Loucy (cell line): ENCODE results near the gene NPAT.
"Not testable (repeated sequence)": the region's sequence is repeated elsewhere in the genome, so short reads cannot be mapped to it uniquely, and the experiment has no call there.

Source experiments
- H2AFZ ChIP-seq: fragments of 200-600 bp; sonication (generic); 2 replicates; pipeline ENCODE4 v1.6.0; 2016; ENCODE audit warnings: antibody characterized with exemption, mild to moderate bottlenecking, low read length, moderate library complexity
- H3F3A ChIP-seq: fragments of 200-600 bp; 2 replicates; pipeline ENCODE4 v1.6.0; 2016; ENCODE audit warnings: antibody characterized with exemption, low read depth, mild to moderate bottlenecking
- H3K27me3 ChIP-seq: fragments of 200-600 bp; sonication (generic); 2 replicates; pipeline ENCODE4 v1.6.1; 2014; ENCODE audit warnings: low read length, mild to moderate bottlenecking; ENCODE audit not compliant: insufficient read depth, poor library complexity, severe bottlenecking
- H3K36me3 ChIP-seq: fragments of 200-600 bp; sonication (generic); 2 replicates; pipeline ENCODE4 v1.6.1; 2016; ENCODE audit warnings: low read length; ENCODE audit not compliant: insufficient read depth
- H3K4me1 ChIP-seq: fragments of 200-600 bp; sonication (generic); 2 replicates; pipeline ENCODE4 v1.5.1; 2014; ENCODE audit warnings: low read length, mild to moderate bottlenecking; ENCODE audit not compliant: insufficient read depth, poor library complexity, severe bottlenecking
- H3K4me2 ChIP-seq: fragments of 200-600 bp; sonication (generic); 2 replicates; pipeline ENCODE4 v1.6.0; 2014; ENCODE audit warnings: antibody characterized with exemption, low read length, low read depth, mild to moderate bottlenecking; ENCODE audit not compliant: poor library complexity, severe bottlenecking
- H3K4me3 ChIP-seq: fragments of 200-600 bp; sonication (generic); 2 replicates; pipeline ENCODE4 v1.5.1; 2014; ENCODE audit warnings: low read length, mild to moderate bottlenecking, mixed read lengths; ENCODE audit not compliant: poor library complexity, severe bottlenecking
- H3K79me2 ChIP-seq: fragments of 200-600 bp; sonication (generic); 2 replicates; pipeline ENCODE4 v1.6.1; 2014; ENCODE audit warnings: low read length; ENCODE audit not compliant: insufficient read depth
- H3K9ac ChIP-seq: fragments of 200-600 bp; sonication (generic); 2 replicates; pipeline ENCODE4 v1.6.0; 2014; ENCODE audit warnings: mild to moderate bottlenecking, low read depth, low read length, moderate library complexity; ENCODE audit not compliant: poor library complexity, severe bottlenecking
- H3K9me2 ChIP-seq: fragments of 200-600 bp; sonication (generic); replicated peaks from 2 replicates; pipeline ENCODE4 v1.6.1; 2016; ENCODE audit warnings: low read depth, low read length, mixed read lengths
- H3K9me3 ChIP-seq: fragments of 200-600 bp; sonication (generic); 2 replicates; pipeline ENCODE4 v1.6.1; 2014; ENCODE audit warnings: mild to moderate bottlenecking, antibody characterized with exemption, low read length, low read depth; ENCODE audit not compliant: insufficient read depth
- H4K20me1 ChIP-seq: fragments of 200-600 bp; sonication (generic); 2 replicates; pipeline ENCODE4 v1.6.0; 2014; ENCODE audit warnings: antibody characterized with exemption, low read length, mild to moderate bottlenecking; ENCODE audit not compliant: insufficient read depth, poor library complexity, severe bottlenecking
- EZH2phosphoT487 ChIP-seq: fragments of 200-600 bp; IDR thresholded peaks from 2 replicates; pipeline ENCODE4 v1.6.1; 2018; ENCODE audit warnings: antibody characterized with exemption, mild to moderate bottlenecking, moderate library complexity, borderline replicate concordance
- TF ChIP-seq, protein P1 (sequence below): fragments of 200-600 bp; sonication (generic); conservative IDR thresholded peaks from 2 replicates; pipeline ENCODE4 v1.5.1; 2014; ENCODE audit warnings: mild to moderate bottlenecking, antibody characterized with exemption, low read length

Gene NPAT

GRCh38 chr11:108170184-108170583, 52.3 kb downstream of the NPAT start:
- Histone ChIP-seq H3K4me2 (no peak overlapping the region), H3K9me2 (no peaks in the 10 kb centered on the region), H2AFZ (no peak overlapping the region), H4K20me1 (no peaks in the 10 kb centered on the region), H3K27me3 (no peaks in the 10 kb centered on the region), H3K4me1 (no peaks in the 10 kb centered on the region), H3K79me2 (no peaks in the 10 kb centered on the region), H3K9ac (no peak overlapping the region), H3K4me3 (no peak overlapping the region), H3K36me3 (peaks cover 89% of the 10 kb centered on the region; the same call in 1 of the 2 replicates), H3K9me3 (no peaks in the 10 kb centered on the region), H3F3A (no peaks in the 10 kb centered on the region)
- TF ChIP-seq, protein P1, sequence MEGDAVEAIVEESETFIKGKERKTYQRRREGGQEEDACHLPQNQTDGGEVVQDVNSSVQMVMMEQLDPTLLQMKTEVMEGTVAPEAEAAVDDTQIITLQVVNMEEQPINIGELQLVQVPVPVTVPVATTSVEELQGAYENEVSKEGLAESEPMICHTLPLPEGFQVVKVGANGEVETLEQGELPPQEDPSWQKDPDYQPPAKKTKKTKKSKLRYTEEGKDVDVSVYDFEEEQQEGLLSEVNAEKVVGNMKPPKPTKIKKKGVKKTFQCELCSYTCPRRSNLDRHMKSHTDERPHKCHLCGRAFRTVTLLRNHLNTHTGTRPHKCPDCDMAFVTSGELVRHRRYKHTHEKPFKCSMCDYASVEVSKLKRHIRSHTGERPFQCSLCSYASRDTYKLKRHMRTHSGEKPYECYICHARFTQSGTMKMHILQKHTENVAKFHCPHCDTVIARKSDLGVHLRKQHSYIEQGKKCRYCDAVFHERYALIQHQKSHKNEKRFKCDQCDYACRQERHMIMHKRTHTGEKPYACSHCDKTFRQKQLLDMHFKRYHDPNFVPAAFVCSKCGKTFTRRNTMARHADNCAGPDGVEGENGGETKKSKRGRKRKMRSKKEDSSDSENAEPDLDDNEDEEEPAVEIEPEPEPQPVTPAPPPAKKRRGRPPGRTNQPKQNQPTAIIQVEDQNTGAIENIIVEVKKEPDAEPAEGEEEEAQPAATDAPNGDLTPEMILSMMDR: no peak
- TF ChIP-seq EZH2phosphoT487: no peak

GRCh38 chr11:108167624-108168023, 54.8 kb downstream of the NPAT start:
- peaks cover 78% of the 10 kb centered on the region; the same call in 1 of the 2 replicates for H3K36me3 ChIP-seq
- no peak for TF ChIP-seq EZH2phosphoT487
- TF ChIP-seq, protein P1: no peak
- no peaks in the 10 kb centered on the region for H3K9me2 ChIP-seq
- H4K20me1 ChIP-seq: no peaks in the 10 kb centered on the region
- H3K9me3 ChIP-seq: no peaks in the 10 kb centered on the region
- no peaks in the 10 kb centered on the region for H3K27me3 ChIP-seq
- H3K4me1 ChIP-seq: no peaks in the 10 kb centered on the region
- H3K4me2 ChIP-seq: no peak overlapping the region
- H3F3A ChIP-seq: no peaks in the 10 kb centered on the region
- H2AFZ ChIP-seq: no peak overlapping the region
- no peaks in the 10 kb centered on the region for H3K79me2 ChIP-seq
- no peak overlapping the region for H3K9ac ChIP-seq
- no peak overlapping the region for H3K4me3 ChIP-seq

DNA sequence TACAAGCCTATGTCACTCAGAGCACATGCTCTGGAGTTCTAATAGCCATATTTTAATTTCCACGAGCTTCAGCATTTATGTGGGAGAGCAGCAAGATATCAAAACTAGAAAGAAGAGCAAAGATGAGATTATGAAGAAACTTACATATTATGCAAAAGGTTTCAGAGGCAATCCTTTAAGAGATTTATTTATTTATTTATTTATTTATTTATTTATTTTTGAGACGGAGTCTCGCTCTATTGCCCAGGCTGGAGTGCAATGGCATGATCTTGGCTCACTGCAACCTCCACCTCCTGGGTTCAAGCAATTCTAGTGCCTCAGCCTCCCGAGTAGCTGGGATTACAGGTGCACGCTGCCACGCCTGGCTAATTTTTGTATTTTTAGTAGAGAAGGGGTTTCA, 59.6 kb downstream of the NPAT start:
- not testable (repeated sequence) for H2AFZ ChIP-seq, H3K4me3 ChIP-seq, H3F3A ChIP-seq, H3K4me1 ChIP-seq, H3K9me3 ChIP-seq, H3K79me2 ChIP-seq, H3K4me2 ChIP-seq, H3K27me3 ChIP-seq, H4K20me1 ChIP-seq, H3K9me2 ChIP-seq, H3K9ac ChIP-seq
- peaks cover 81% of the 10 kb centered on the region for H3K36me3 ChIP-seq

DNA sequence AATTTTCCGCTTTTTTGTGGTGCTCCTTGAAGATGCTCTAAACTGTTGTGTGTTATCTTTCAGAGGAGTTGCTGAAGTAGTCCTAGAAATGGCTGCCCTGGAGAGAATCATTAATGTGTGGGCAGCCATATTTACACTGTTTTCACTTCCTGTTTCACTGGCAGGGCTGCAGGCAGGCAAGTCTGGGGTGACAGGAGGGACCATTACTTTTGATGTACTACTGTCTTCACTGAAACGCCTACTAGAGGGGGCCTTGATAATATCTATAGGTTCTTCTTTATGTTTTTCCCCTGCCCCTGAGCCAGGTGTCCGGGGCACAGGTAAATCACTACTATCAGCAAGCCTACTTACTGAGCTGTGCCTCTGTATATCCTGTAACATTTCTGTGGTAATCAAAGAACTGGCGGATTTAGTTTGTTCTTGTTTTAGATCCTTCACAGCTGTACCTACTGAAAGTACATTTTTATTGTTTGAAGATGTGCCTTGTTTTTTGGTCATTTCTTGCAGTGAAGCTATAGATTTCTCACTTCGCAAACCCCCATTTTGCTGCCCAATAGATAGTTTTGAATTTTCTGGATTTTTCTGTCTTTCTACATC, 61.4 kb downstream of the NPAT start:
- H3K4me3 ChIP-seq: no peak overlapping the region
- H3K4me1 ChIP-seq: no peaks in the 10 kb centered on the region
- H3K9me3 ChIP-seq: no peaks in the 10 kb centered on the region
- H3K4me2 ChIP-seq: no peak overlapping the region
- no peaks in the 10 kb centered on the region for H4K20me1 ChIP-seq
- no peak overlapping the region for H3K9ac ChIP-seq
- no peaks in the 10 kb centered on the region for H3K27me3 ChIP-seq
- no peaks in the 10 kb centered on the region for H3F3A ChIP-seq
- no peak overlapping the region for H2AFZ ChIP-seq
- H3K9me2 ChIP-seq: no peaks in the 10 kb centered on the region
- no peaks in the 10 kb centered on the region for H3K79me2 ChIP-seq
- H3K36me3 ChIP-seq: peaks cover 80% of the 10 kb centered on the region
- TF ChIP-seq, protein P1: no peak
- TF ChIP-seq EZH2phosphoT487: no peak
